WTC11 (cell line): ENCODE results near the gene CELF4.

Experiments used
- KAT7 ChIP-seq: sonication (generic); formaldehyde crosslinking; IDR thresholded peaks from 2 replicates; pipeline ENCODE4 v1.8.1; 2023; ENCODE audit warnings: missing genetic modification reagents, mild to moderate bottlenecking, borderline replicate concordance
- PRRX2 ChIP-seq: fragments of 250-450 bp; sonication (Bioruptor Pico); IDR thresholded peaks from 2 replicates; pipeline ENCODE4 v1.8.0; 2021; ENCODE audit warnings: mild to moderate bottlenecking
- SP1 ChIP-seq: sonication (generic); formaldehyde crosslinking; conservative IDR thresholded peaks from 2 replicates; pipeline ENCODE4 v1.8.1; 2022; ENCODE audit warnings: missing genetic modification reagents
- TF ChIP-seq, protein P1 (sequence below): fragments of 200-600 bp; IDR thresholded peaks from 2 replicates; pipeline ENCODE4 v1.8.0; 2022; ENCODE audit warnings: antibody characterized with exemption
- TF ChIP-seq, protein P2 (sequence below): sonication (generic); formaldehyde crosslinking; IDR thresholded peaks from 2 replicates; pipeline ENCODE4 v1.8.0; 2023; ENCODE audit warnings: missing genetic modification reagents, mild to moderate bottlenecking, borderline replicate concordance

DNA sequence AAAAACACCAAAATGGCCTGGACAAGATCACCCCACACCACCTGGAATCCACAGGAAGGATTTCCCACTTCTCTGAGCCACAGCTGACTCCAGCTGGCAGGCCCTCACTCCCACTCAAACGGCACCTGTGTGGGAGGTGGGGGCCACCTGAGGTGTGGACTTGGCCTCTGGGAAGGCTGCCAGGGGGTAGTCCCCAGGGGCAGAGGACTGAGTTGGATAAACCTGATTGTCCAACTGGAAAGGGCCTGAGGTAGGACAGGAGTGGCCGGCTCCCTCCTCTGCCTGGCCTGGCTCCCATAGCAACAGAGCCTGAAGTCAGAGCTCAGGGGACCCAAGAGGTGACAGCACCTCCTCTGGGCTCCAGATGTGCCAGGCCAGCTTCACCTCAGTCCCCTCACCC is 300.2 kb downstream of the CELF4 start:
- TF ChIP-seq, protein P1, sequence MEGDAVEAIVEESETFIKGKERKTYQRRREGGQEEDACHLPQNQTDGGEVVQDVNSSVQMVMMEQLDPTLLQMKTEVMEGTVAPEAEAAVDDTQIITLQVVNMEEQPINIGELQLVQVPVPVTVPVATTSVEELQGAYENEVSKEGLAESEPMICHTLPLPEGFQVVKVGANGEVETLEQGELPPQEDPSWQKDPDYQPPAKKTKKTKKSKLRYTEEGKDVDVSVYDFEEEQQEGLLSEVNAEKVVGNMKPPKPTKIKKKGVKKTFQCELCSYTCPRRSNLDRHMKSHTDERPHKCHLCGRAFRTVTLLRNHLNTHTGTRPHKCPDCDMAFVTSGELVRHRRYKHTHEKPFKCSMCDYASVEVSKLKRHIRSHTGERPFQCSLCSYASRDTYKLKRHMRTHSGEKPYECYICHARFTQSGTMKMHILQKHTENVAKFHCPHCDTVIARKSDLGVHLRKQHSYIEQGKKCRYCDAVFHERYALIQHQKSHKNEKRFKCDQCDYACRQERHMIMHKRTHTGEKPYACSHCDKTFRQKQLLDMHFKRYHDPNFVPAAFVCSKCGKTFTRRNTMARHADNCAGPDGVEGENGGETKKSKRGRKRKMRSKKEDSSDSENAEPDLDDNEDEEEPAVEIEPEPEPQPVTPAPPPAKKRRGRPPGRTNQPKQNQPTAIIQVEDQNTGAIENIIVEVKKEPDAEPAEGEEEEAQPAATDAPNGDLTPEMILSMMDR = no peak
- TF ChIP-seq, protein P2, sequence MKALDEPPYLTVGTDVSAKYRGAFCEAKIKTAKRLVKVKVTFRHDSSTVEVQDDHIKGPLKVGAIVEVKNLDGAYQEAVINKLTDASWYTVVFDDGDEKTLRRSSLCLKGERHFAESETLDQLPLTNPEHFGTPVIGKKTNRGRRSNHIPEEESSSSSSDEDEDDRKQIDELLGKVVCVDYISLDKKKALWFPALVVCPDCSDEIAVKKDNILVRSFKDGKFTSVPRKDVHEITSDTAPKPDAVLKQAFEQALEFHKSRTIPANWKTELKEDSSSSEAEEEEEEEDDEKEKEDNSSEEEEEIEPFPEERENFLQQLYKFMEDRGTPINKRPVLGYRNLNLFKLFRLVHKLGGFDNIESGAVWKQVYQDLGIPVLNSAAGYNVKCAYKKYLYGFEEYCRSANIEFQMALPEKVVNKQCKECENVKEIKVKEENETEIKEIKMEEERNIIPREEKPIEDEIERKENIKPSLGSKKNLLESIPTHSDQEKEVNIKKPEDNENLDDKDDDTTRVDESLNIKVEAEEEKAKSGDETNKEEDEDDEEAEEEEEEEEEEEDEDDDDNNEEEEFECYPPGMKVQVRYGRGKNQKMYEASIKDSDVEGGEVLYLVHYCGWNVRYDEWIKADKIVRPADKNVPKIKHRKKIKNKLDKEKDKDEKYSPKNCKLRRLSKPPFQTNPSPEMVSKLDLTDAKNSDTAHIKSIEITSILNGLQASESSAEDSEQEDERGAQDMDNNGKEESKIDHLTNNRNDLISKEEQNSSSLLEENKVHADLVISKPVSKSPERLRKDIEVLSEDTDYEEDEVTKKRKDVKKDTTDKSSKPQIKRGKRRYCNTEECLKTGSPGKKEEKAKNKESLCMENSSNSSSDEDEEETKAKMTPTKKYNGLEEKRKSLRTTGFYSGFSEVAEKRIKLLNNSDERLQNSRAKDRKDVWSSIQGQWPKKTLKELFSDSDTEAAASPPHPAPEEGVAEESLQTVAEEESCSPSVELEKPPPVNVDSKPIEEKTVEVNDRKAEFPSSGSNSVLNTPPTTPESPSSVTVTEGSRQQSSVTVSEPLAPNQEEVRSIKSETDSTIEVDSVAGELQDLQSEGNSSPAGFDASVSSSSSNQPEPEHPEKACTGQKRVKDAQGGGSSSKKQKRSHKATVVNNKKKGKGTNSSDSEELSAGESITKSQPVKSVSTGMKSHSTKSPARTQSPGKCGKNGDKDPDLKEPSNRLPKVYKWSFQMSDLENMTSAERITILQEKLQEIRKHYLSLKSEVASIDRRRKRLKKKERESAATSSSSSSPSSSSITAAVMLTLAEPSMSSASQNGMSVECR = no peak
- TF ChIP-seq KAT7 = no peak
- no peak for TF ChIP-seq PRRX2
- TF ChIP-seq SP1 (CRISPR knock-in tag) = no peak
